Measurements from ENCODE around the gene NOPCHAP1. TPM values are rescaled to one million over a fixed set of nuclear protein-coding genes. Genes with fewer than 3 reads are reported as not detected.

NOPCHAP1 gene
- total RNA-seq, 2 experiments from 2014 or later = 12.1 to 33.9 TPM

- POLR2A ChIA-PET = no interaction called here
- Histone ChIP-seq H3K36me3 (ENCODE audit: insufficient read depth, low read length) (peaks cover 97% of the 10 kb centered on the region), H3K4me3 (ENCODE audit: low read depth, low read length, poor library complexity, severe bottlenecking) (no peak overlapping the region), H4K20me1 (ENCODE audit: insufficient read depth, low read length) (no peaks in the 10 kb centered on the region), H3K4me2 (ENCODE audit: low read length) (no peak overlapping the region), H2AFZ (ENCODE audit: low read length) (no peak overlapping the region), H3K9me3 (ENCODE audit: low read length) (peaks cover 7% of the 10 kb centered on the region; the same call in 1 of the 2 replicates), H3K4me1 (ENCODE audit: insufficient read depth, low read length, poor library complexity, severe bottlenecking) (peaks cover 17% of the 10 kb centered on the region), H3K9me2 (ENCODE audit: insufficient read depth, low read length) (no peaks in the 10 kb centered on the region), H3K27ac (ENCODE audit: low read depth, low read length, poor library complexity, severe bottlenecking) (no peak overlapping the region), H3K79me2 (ENCODE audit: insufficient read depth, low read depth, low read length) (peaks cover 6% of the 10 kb centered on the region; the same call in 1 of the 2 replicates)
- TF ChIP-seq CTCF (conservative IDR thresholded peaks at IDR 0.05; ENCODE audit: low read length) (no peak), EZH2phosphoT487 (IDR thresholded peaks at IDR 0.05; ENCODE audit: borderline replicate concordance, low read depth, low read length) (no peak)
- intact Hi-C loops (cut with micrococcal nuclease; ENCODE audit: unreplicated experiment) = no loop called here
- DNase-seq (ENCODE audit: low spot score) = no peak
- no TSS peak for BruUV-seq (replicated peaks)
- CTCF ChIA-PET (ENCODE audit: unreplicated experiment) = no interaction called here
Measured at GRCh38 chr12:104994336-104994735, 8.2 kb downstream of the NOPCHAP1 start.

- Histone ChIP-seq H3K36me3 (ENCODE audit: insufficient read depth, low read length) (peaks cover 97% of the 10 kb centered on the region), H3K4me2 (ENCODE audit: low read length) (no peak overlapping the region), H2AFZ (ENCODE audit: low read length) (no peak overlapping the region), H3K4me1 (ENCODE audit: insufficient read depth, low read length, poor library complexity, severe bottlenecking) (no peaks in the 10 kb centered on the region), H4K20me1 (ENCODE audit: insufficient read depth, low read length) (no peaks in the 10 kb centered on the region), H3K9me2 (ENCODE audit: insufficient read depth, low read length) (no peaks in the 10 kb centered on the region), H3K79me2 (ENCODE audit: insufficient read depth, low read depth, low read length) (no peaks in the 10 kb centered on the region), H3K4me3 (ENCODE audit: low read depth, low read length, poor library complexity, severe bottlenecking) (no peak overlapping the region), H3K27ac (ENCODE audit: low read depth, low read length, poor library complexity, severe bottlenecking) (no peak overlapping the region), H3K9me3 (ENCODE audit: low read length) (peaks cover 20% of the 10 kb centered on the region; the same call in 1 of the 2 replicates)
- TF ChIP-seq EZH2phosphoT487 (IDR thresholded peaks at IDR 0.05; ENCODE audit: borderline replicate concordance, low read depth, low read length) (no peak), CTCF (conservative IDR thresholded peaks at IDR 0.05; ENCODE audit: low read length) (no peak)
- intact Hi-C loops (cut with micrococcal nuclease; ENCODE audit: unreplicated experiment) = no loop called here
- BruUV-seq (replicated peaks) = no TSS peak
- DNase-seq (ENCODE audit: low spot score) = no peak
- ChIA-PET POLR2A (no interaction called here), CTCF (ENCODE audit: unreplicated experiment) (no interaction called here)
Measured at GRCh38 chr12:104997541-104997940, 11.4 kb downstream of the NOPCHAP1 start.

GRCh38 chr12:104998423-104999346 lies 12.6 kb downstream of the NOPCHAP1 start:
- no TSS peak for BruUV-seq (replicated peaks)
- no peak for DNase-seq (ENCODE audit: low spot score)
- Histone ChIP-seq H3K27ac (ENCODE audit: low read depth, low read length, poor library complexity, severe bottlenecking) (no peak overlapping the region), H3K9me3 (ENCODE audit: low read length) (peaks cover 30% of the 10 kb centered on the region), H3K9me2 (ENCODE audit: insufficient read depth, low read length) (no peaks in the 10 kb centered on the region), H3K4me3 (ENCODE audit: low read depth, low read length, poor library complexity, severe bottlenecking) (no peak overlapping the region), H4K20me1 (ENCODE audit: insufficient read depth, low read length) (no peaks in the 10 kb centered on the region), H3K79me2 (ENCODE audit: insufficient read depth, low read depth, low read length) (no peaks in the 10 kb centered on the region), H3K4me2 (ENCODE audit: low read length) (no peak overlapping the region), H3K4me1 (ENCODE audit: insufficient read depth, low read length, poor library complexity, severe bottlenecking) (no peaks in the 10 kb centered on the region), H3K36me3 (ENCODE audit: insufficient read depth, low read length) (peaks cover 97% of the 10 kb centered on the region), H2AFZ (ENCODE audit: low read length) (no peak overlapping the region)
- intact Hi-C loops (cut with micrococcal nuclease; ENCODE audit: unreplicated experiment) = no loop called here
- ChIA-PET POLR2A (no interaction called here), CTCF (ENCODE audit: unreplicated experiment) (no interaction called here)
- TF ChIP-seq CTCF (conservative IDR thresholded peaks at IDR 0.05; ENCODE audit: low read length) = no peak
- TF ChIP-seq EZH2phosphoT487 (IDR thresholded peaks at IDR 0.05; ENCODE audit: borderline replicate concordance, low read depth, low read length) = no peak

Data from OCI-LY7 (cell line).